Bronchial epithelial cell (primary cell): ENCODE data around the gene PDZD2. TPM values are rescaled to one million over a fixed set of nuclear protein-coding genes. Genes with fewer than 3 reads are reported as not detected.

ENCODE experiments used
- DNase-seq: peaks from one replicate; pipeline ENCODE4 v3.0.0-alpha.2; 2010; ENCODE audit warnings: low read depth
- FAIRE-seq: peaks from 2 replicates; lab custom pipeline; 2011; peaks lifted over from hg19 to GRCh38; lab: Jason Lieb, UNC
- H3K27me3 ChIP-seq: 2 replicates; pipeline ENCODE4 v1.5.1; 2011; ENCODE audit warnings: low read length; ENCODE audit not compliant: control insufficient read depth, insufficient read depth
- H3K36me3 ChIP-seq: 2 replicates; pipeline ENCODE4 v1.5.1; 2011; ENCODE audit warnings: low read length; ENCODE audit not compliant: control insufficient read depth, insufficient read depth
- H3K4me3 ChIP-seq: 2 replicates; pipeline ENCODE4 v1.5.1; 2011; ENCODE audit warnings: mild to moderate bottlenecking, low read depth, low read length, control low read depth
- CTCF ChIP-seq: IDR thresholded peaks from 2 replicates; pipeline ENCODE4 v1.5.1; 2011; ENCODE audit warnings: mild to moderate bottlenecking, moderate library complexity, low read length, control low read depth, inconsistent platforms; ENCODE audit not compliant: insufficient read depth, severe bottlenecking
- total RNA-seq: library from RNA; depleted of rRNA; stranded (reverse); fragments of >200 nt; gene quantifications from 2 replicates; pipeline ENCODE4 v1.2.1, GENCODE V29; 2014

The PDZD2 gene
- total RNA-seq, 1 donor from 2014 or later = 1.8 TPM

GRCh38 chr5:32155211-32155610 lies 516.3 kb downstream of the PDZD2 start:
- no peaks in the 10 kb centered on the region for H3K27me3 ChIP-seq
- TF ChIP-seq CTCF = no peak
- H3K36me3 ChIP-seq = no peaks in the 10 kb centered on the region
- DNase-seq (no peak), FAIRE-seq (no peak)
- no peak overlapping the region for H3K4me3 ChIP-seq

GRCh38 chr5:32156635-32157034 lies 517.7 kb downstream of the PDZD2 start:
- DNase-seq (no peak), FAIRE-seq (no peak)
- Histone ChIP-seq H3K36me3 (no peaks in the 10 kb centered on the region), H3K27me3 (no peaks in the 10 kb centered on the region), H3K4me3 (no peak overlapping the region)
- no peak for TF ChIP-seq CTCF

- FAIRE-seq = no peak
These were observed 518.1 kb downstream of the PDZD2 start for GRCh38 chr5:32157078-32157477.

GRCh38 chr5:32158679-32158975 lies 519.7 kb downstream of the PDZD2 start:
- TF ChIP-seq CTCF = no peak
- DNase-seq (no peak), FAIRE-seq (no peak)
- Histone ChIP-seq H3K4me3 (no peak overlapping the region), H3K36me3 (no peaks in the 10 kb centered on the region), H3K27me3 (no peaks in the 10 kb centered on the region)

More at GRCh38 chr5:32157078-32157477, 518.1 kb downstream of the PDZD2 start:
- Histone ChIP-seq H3K36me3 (no peaks in the 10 kb centered on the region), H3K27me3 (no peaks in the 10 kb centered on the region), H3K4me3 (no peak overlapping the region)
- no peak for TF ChIP-seq CTCF
- DNase-seq = no peak

GRCh38 chr5:32159328-32160072 lies 520.6 kb downstream of the PDZD2 start:
- no peak for TF ChIP-seq CTCF
- FAIRE-seq (no peak), DNase-seq (no peak)
- Histone ChIP-seq H3K4me3 (no peak overlapping the region), H3K27me3 (no peaks in the 10 kb centered on the region), H3K36me3 (no peaks in the 10 kb centered on the region)

- TF ChIP-seq CTCF = no peak
- Histone ChIP-seq H3K27me3 (no peaks in the 10 kb centered on the region), H3K36me3 (no peaks in the 10 kb centered on the region), H3K4me3 (no peak overlapping the region)
- FAIRE-seq (no peak), DNase-seq (no peak)
These were observed 521.3 kb downstream of the PDZD2 start for GRCh38 chr5:32160228-32160627.
